Aorta (tissue), 5 donors: ENCODE results near the gene DCC. TPM values are rescaled to one million over a fixed set of nuclear protein-coding genes. Genes with fewer than 3 reads are reported as not detected.
"Not testable (repeated sequence)": the region's sequence is repeated elsewhere in the genome, so short reads cannot be mapped to it uniquely, and the experiment has no call there.

ENCODE experiments used
- ATAC-seq: fragments of 200-7000 bp; cut with Tn5 transposase; one replicate; pipeline ENCODE4 v1.9.1; 2022; ENCODE audit warnings: moderate library complexity; ENCODE audit not compliant: low FRiP score
- DNase-seq, 2 donors: peaks; one replicate each; pipeline ENCODE4 v3.0.0-alpha.2; 2020
- H3K27ac ChIP-seq, 2 donors: one replicate each; pipeline ENCODE4 v1.5.1; 2013; ENCODE audit warnings: low read length in 2 of 2, mild to moderate bottlenecking in 2 of 2, moderate library complexity in 2 of 2, control low read depth in 1 of 2, inconsistent platforms in 1 of 2, low read depth in 1 of 2
- H3K27me3 ChIP-seq, 2 donors: one replicate each; pipeline ENCODE4 v1.6.1; 2013; ENCODE audit warnings: control low read depth in 1 of 2, low read length in 1 of 2, mild to moderate bottlenecking in 1 of 2, moderate library complexity in 1 of 2; ENCODE audit not compliant: insufficient read depth in 2 of 2, control insufficient read depth in 1 of 2
- H3K36me3 ChIP-seq, 2 donors: one replicate each; pipeline ENCODE4 v1.6.1; 2013; ENCODE audit warnings: control low read depth in 1 of 2, low read length in 1 of 2, mild to moderate bottlenecking in 1 of 2; ENCODE audit not compliant: insufficient read depth in 2 of 2, control insufficient read depth in 1 of 2
- H3K4me1 ChIP-seq, 2 donors: one replicate each; pipeline ENCODE4 v1.6.1; 2013; ENCODE audit warnings: low read length in 2 of 2, control low read depth in 1 of 2, mild to moderate bottlenecking in 1 of 2, moderate library complexity in 1 of 2; ENCODE audit not compliant: insufficient read depth in 2 of 2, control insufficient read depth in 1 of 2
- H3K4me3 ChIP-seq, 2 donors: one replicate each; pipeline ENCODE4 v1.5.1; 2013; ENCODE audit warnings: low read length in 2 of 2, control low read depth in 1 of 2, mild to moderate bottlenecking in 1 of 2
- H3K9me3 ChIP-seq: one replicate; pipeline ENCODE4 v1.6.1; 2013; ENCODE audit warnings: mild to moderate bottlenecking, low read length; ENCODE audit not compliant: control insufficient read depth
- WGBS, 2 donors: extraction: QIAGEN DNeasy Blood & Tissue Kit; methylation state at CpG; one replicate each; pipeline ENCODE4 v1.1.7; 2013; 5-methylcytosine and 5-hydroxymethylcytosine counted together
- intact Hi-C, 2 donors: fragments of 100-400 bp; cut with DNase I; formaldehyde crosslinking; loops; one replicate each; pipeline versions ENCODE4 v1.14.2 to v1.15.0; 2022
- polyA plus RNA-seq, 2 donors: library from polyadenylated mRNA; stranded (reverse); fragments of 200-250 nt; gene quantifications; one replicate each; pipeline ENCODE4 v1.2.3, GENCODE V29; 2013
- total RNA-seq, 2 donors: library from RNA; stranded (reverse); fragmentation: NEBNext Ultra II Directional; extraction: Animal tissue kit (Norgen Biotek cat#: 25700); gene quantifications; one replicate each; pipeline ENCODE4 v1.2.1, GENCODE V29; 2021
- donor health status: healthy with polysubstance abuse.
- donor health status: Bipolar disorder and iron deficiency.
- donor health status: DM: no; HTN: no; CAD: no.
- donor health status: DM: no; HTN: no; CAD: no.
- donor health status: DM: yes; HTN: yes; CAD: no.

The DCC gene
- total and polyA plus RNA-seq, 4 donors: 0.78 TPM; not detected in 3

DNA sequence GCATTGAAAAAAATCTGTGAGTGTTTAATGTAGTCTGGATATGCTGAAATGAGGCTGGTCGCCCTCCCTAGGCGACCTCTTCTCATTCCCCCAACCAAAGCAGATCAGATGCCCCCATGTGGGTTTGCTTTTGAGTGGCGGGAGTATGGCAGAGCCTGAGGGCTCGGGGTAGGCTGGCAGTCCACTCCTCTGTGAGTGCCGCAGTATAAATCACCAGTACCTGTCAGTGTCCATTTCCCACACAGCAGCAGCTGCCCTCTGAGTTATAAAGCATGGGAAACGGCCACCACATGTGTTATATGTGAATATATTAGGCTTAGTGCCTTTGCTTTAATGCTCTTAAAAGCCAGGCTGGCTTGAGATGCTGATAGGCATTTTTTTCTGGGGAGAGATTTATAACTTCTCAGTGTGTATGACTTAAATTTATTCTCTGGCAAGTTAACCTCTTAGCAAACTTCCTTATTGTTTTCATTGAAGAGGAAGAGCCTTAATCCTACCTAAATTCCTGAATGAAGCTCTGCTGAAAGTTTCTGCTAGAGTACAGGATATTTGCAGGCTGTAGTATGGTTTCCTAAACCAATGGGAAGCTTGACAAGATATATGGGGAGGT, 3.8 kb downstream of the DCC start:
- no peak overlapping the region for H3K27ac ChIP-seq
- intact Hi-C loops: no loop called here
- H3K27me3 ChIP-seq: no peaks in the 10 kb centered on the region
- ATAC-seq (no peak), DNase-seq (no peak)
- WGBS, 2 donors: 43 to 46% methylated on average over 6 of the region's 6 CpGs
- no peak overlapping the region for H3K4me3 ChIP-seq
- H3K36me3 ChIP-seq: no peaks in the 10 kb centered on the region
- no peaks in the 10 kb centered on the region for H3K4me1 ChIP-seq
- no peaks in the 10 kb centered on the region for H3K9me3 ChIP-seq

GRCh38 chr18:52344881-52345280, 4.9 kb downstream of the DCC start:
- no peaks in the 10 kb centered on the region for H3K36me3 ChIP-seq
- no peaks in the 10 kb centered on the region for H3K27me3 ChIP-seq
- no peak for ATAC-seq
- no peak overlapping the region for H3K4me3 ChIP-seq
- intact Hi-C loops: no loop called here
- DNase-seq: no peak
- H3K4me1 ChIP-seq: no peaks in the 10 kb centered on the region
- no peak overlapping the region for H3K27ac ChIP-seq
- no peaks in the 10 kb centered on the region for H3K9me3 ChIP-seq

GRCh38 chr18:52345428-52345827, 5.4 kb downstream of the DCC start:
- H3K36me3 ChIP-seq: no peaks in the 10 kb centered on the region
- intact Hi-C loops: no loop called here
- WGBS, 2 donors: 33 to 35% methylated on average over 4 of the region's 4 CpGs
- no peaks in the 10 kb centered on the region for H3K4me1 ChIP-seq
- H3K27me3 ChIP-seq: no peaks in the 10 kb centered on the region
- no peak overlapping the region for H3K4me3 ChIP-seq
- ATAC-seq: no peak
- no peak for DNase-seq
- H3K9me3 ChIP-seq: no peaks in the 10 kb centered on the region
- no peak overlapping the region for H3K27ac ChIP-seq

GRCh38 chr18:52348209-52348608, 8.2 kb downstream of the DCC start:
- no peak overlapping the region for H3K4me3 ChIP-seq
- no peaks in the 10 kb centered on the region for H3K4me1 ChIP-seq
- H3K9me3 ChIP-seq: no peaks in the 10 kb centered on the region
- H3K27me3 ChIP-seq: peaks cover 0 to 2% of the 10 kb centered on the region in 2 donors
- no peaks in the 10 kb centered on the region for H3K36me3 ChIP-seq
- ATAC-seq (no peak), DNase-seq (no peak)
- no peak overlapping the region for H3K27ac ChIP-seq
- 90 to 96% methylated on average over 3 of the region's 3 CpGs for WGBS, 2 donors
- intact Hi-C loops: no loop called here

GRCh38 chr18:52349498-52349897, 9.5 kb downstream of the DCC start:
- ATAC-seq: no peak

GRCh38 chr18:52352920-52353319, 12.9 kb downstream of the DCC start:
- ATAC-seq (no peak), DNase-seq (no peak)
- no peaks in the 10 kb centered on the region for H3K4me1 ChIP-seq
- no peak overlapping the region for H3K4me3 ChIP-seq
- no peaks in the 10 kb centered on the region for H3K9me3 ChIP-seq
- peaks cover 0 to 2% of the 10 kb centered on the region in 2 donors for H3K27me3 ChIP-seq
- 88 to 91% methylated on average over 3 of the region's 3 CpGs for WGBS, 2 donors
- intact Hi-C loops: no loop called here
- no peaks in the 10 kb centered on the region for H3K36me3 ChIP-seq
- no peak overlapping the region for H3K27ac ChIP-seq

More at GRCh38 chr18:52349498-52349897, 9.5 kb downstream of the DCC start:
- no peaks in the 10 kb centered on the region for H3K4me1 ChIP-seq
- no peaks in the 10 kb centered on the region for H3K9me3 ChIP-seq
- no peak overlapping the region for H3K27ac ChIP-seq
- H3K36me3 ChIP-seq: no peaks in the 10 kb centered on the region
- no peak for DNase-seq
- peaks cover 0 to 2% of the 10 kb centered on the region in 2 donors for H3K27me3 ChIP-seq
- 64 to 89% methylated on average over 2 of the region's 2 CpGs for WGBS, 2 donors
- H3K4me3 ChIP-seq: no peak overlapping the region
- intact Hi-C loops: no loop called here

DNA sequence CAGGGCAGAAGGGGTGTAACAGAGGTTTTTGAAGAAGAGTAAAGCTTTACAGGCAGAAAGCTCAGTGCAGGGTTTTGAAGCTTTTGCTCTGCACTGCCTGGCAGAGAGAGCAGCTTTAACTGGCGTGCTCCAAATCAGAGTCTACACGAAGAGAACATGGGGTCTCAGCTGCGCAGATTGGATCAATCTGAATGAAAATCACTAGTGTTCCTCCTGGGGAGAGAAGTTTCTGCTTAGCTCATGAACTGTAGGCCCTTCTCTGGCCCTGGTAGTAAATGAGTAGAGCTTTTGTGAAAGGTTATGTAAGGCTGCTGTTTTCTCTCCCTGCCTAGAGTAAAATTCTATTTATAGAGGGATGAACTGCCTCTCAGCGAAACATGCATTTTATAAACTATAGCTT, 13.6 kb downstream of the DCC start:
- no peaks in the 10 kb centered on the region for H3K4me1 ChIP-seq
- peaks cover 0 to 2% of the 10 kb centered on the region in 2 donors for H3K27me3 ChIP-seq
- ATAC-seq (no peak), DNase-seq (no peak)
- WGBS, 2 donors: 65 to 76% methylated on average over 4 of the region's 4 CpGs
- intact Hi-C loops: no loop called here
- H3K4me3 ChIP-seq: no peak overlapping the region
- H3K36me3 ChIP-seq: no peaks in the 10 kb centered on the region
- H3K9me3 ChIP-seq: no peaks in the 10 kb centered on the region
- no peak overlapping the region for H3K27ac ChIP-seq

DNA sequence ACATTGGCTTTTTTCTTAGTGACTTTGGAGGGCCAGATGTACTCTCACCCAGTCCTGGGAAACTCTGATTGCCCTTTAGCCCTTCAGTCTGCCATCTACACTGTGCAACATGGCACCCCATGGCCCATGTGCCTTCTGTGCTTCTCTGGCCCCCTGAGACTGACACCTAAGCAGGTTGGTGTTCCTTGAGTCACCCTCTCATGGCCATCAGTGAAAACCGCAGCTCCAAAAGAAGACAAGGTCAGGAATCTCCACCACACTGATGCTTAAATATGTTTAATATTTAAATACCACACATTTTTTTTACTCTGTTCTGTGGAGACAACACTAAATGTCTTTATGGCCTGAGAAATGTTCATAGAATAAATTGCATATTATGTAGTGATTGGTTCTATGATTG, 23.9 kb downstream of the DCC start:
- intact Hi-C loops: no loop called here
- 85 to 88% methylated on average over 1 of the region's 1 CpG for WGBS, 2 donors

GRCh38 chr18:52366851-52367250, 26.9 kb downstream of the DCC start:
- H3K4me1 ChIP-seq, H3K27me3 ChIP-seq, ATAC-seq, H3K4me3 ChIP-seq, H3K36me3 ChIP-seq, intact Hi-C loops, H3K27ac ChIP-seq, H3K9me3 ChIP-seq: not testable (repeated sequence)
- 95 to 97% methylated on average over 19 to 27 of the region's 27 CpGs for WGBS, 2 donors
- peak in 1 of 2 donors; percentile 21 for DNase-seq

More for the DNA sequence above, 23.9 kb downstream of the DCC start:
- Histone ChIP-seq H3K4me1 (no peaks in the 10 kb centered on the region), H3K4me3 (no peak overlapping the region), H3K27me3 (no peaks in the 10 kb centered on the region), H3K9me3 (peaks cover 1% of the 10 kb centered on the region), H3K36me3 (no peaks in the 10 kb centered on the region), H3K27ac (no peak overlapping the region)
- ATAC-seq (no peak), DNase-seq (no peak)
